ENCODE data around the gene TRIM72. TPM values are rescaled to one million over a fixed set of nuclear protein-coding genes. Genes with fewer than 3 reads are reported as not detected.
"Not testable (repeated sequence)": the region's sequence is repeated elsewhere in the genome, so short reads cannot be mapped to it uniquely, and the experiment has no call there.

Gene TRIM72, protein sequence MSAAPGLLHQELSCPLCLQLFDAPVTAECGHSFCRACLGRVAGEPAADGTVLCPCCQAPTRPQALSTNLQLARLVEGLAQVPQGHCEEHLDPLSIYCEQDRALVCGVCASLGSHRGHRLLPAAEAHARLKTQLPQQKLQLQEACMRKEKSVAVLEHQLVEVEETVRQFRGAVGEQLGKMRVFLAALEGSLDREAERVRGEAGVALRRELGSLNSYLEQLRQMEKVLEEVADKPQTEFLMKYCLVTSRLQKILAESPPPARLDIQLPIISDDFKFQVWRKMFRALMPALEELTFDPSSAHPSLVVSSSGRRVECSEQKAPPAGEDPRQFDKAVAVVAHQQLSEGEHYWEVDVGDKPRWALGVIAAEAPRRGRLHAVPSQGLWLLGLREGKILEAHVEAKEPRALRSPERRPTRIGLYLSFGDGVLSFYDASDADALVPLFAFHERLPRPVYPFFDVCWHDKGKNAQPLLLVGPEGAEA
- polyA plus RNA-seq (ENCODE audit: insufficient read length in 3 of 3), result under 1 TPM; 0.07 to 0.28 (median 0.18) TPM
- long read RNA-seq, donor 1, result 0 reads
- long read RNA-seq, donor 2, result 0 reads
- long read RNA-seq, donor 3, result 0 reads
- long read RNA-seq, donor 4, result 0 reads
- long read RNA-seq, donor 5, result 0 reads
- long read RNA-seq, donor 6, result 0 reads
- long read RNA-seq, donor 7, result 0 reads
- long read RNA-seq, donor 8, result 0 reads
- long read RNA-seq, donor 9, result 0 reads
- long read RNA-seq, donor 10, result 0 reads
- long read RNA-seq, donor 11, result 0 reads
- long read RNA-seq, donor 12, result 0 reads
- long read RNA-seq, donor 13, result 0 reads
- long read RNA-seq, donor 14, result 0 reads
- long read RNA-seq, donor 15, result 0 reads
- long read RNA-seq, donor 16, result 0 reads

DNA sequence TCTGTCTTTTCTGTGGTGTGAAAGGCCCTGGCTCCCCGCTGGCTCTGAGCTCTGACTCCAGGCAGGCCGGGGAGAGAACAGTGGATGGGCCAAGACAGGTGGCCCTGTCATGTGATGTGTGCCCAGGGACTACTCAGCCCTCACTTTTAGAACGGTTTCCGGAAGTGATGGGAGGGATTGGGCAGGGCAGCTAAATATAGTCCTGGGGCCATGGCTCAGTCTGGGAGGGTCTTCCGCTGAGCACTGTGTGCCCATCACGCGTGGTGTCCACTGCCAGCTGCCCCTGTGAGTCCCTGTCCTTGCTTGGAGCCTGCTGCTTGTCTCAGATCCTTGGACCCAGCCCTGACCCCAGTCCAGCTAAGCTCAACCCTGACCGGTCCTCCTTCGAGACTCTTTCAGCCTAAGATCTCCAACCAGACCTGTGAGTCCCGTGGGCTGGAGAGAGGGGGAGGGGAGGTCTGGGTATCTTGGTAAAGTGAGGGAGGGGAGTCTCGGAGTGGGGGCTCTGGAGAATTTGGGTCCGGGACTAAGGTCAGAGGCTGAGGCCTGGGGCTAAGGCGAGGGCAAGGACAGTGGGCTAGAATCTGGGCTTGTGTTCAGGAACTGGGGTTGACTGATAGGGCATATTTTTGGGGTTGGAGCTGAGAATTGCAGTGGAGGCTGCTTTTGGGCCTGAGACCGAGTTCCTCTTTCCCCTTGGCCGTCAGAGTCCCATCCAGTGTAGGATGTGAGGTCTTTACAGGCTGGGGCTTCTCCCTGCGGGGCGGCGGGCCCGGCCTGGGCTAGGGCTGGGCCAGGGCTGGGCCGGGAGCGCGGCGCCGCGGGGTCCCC lies at the start of gene TRIM72:
Gene TRIM72, plus strand, starts transcription at position 243 of the 831 bp plus-strand sequence. CDS start 620 bp downstream, outside the sequence.
- DNase-seq, result no peak

DNA sequence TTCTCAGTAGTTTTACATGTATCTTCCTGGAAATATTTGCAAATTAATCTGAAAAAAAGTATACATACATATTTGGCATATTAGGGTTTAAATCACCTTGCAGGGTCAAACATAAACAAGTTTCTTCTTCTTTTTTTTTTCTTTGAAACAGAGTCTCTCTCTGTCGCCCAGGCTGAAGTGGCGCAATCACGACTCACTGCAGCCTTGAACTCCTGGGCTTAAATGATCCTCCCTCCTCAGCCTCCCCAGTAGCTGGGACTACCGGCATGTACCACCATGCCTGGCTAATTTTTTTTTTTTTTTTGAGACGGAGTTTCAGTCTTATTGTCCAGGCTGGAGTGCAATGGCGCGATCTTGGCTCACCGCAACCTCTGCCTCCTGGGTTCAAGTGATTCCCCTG lies 46.6 kb upstream of the TRIM72 start:
- DNase-seq, result no peak

DNA sequence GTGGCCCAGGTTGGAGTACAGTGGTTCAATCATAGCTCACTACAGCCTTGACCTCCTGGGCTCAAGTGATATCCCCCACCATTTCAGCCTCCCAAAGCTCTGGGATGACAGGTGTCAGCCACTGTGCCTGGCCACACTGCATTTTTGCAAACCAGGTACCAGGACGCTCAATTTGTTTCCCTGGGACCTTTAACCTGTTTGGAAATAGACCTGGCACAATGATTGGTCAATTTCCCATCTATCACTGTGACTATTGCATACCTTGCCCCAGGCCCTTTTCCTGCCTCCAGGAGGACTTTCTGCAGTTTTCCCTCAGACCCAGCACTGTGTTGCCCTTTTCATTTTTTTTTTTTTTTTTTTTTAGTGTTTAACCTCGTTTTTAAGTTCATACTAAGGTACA lies 45.1 kb upstream of the TRIM72 start:
- no peak for DNase-seq

DNA sequence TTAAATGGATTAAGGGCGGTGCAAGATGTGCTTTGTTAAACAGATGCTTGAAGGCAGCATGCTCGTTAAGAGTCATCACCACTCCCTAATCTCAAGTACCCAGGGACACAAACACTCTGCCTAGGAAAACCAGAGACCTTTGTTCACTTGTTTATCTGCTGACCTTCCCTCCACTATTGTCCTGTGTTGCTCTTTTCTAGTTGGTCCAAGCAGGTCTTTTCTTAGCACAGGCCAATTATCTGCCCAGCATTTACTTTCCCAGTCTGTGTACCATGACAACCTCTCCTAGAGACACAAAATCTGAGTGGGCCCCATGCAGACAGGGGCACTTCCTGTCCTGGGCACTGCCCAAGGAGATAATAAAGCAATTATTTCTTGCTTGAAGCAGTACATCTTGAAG lies 43.9 kb upstream of the TRIM72 start:
- DNase-seq, result not testable (repeated sequence)

DNA sequence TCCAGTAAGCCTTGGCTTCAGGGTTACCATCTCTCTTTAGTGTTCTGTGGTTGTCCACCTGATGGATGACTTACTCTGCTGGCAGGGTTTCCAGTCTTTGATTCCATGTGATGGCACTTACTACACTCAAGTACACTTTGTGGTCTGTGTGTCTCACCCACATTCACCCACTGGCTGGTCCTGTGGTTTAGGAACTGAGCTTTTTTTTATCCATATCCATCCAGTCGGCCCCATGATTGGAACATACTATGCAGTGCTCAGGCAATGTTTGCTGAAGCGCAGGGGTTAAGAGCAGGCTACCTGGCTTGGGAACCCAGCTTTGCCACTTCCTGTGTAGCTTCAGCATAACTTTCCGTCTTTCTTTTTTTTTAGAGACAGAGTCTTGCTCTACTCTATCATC lies 36.8 kb upstream of the TRIM72 start:
- DNase-seq, result no peak

DNA sequence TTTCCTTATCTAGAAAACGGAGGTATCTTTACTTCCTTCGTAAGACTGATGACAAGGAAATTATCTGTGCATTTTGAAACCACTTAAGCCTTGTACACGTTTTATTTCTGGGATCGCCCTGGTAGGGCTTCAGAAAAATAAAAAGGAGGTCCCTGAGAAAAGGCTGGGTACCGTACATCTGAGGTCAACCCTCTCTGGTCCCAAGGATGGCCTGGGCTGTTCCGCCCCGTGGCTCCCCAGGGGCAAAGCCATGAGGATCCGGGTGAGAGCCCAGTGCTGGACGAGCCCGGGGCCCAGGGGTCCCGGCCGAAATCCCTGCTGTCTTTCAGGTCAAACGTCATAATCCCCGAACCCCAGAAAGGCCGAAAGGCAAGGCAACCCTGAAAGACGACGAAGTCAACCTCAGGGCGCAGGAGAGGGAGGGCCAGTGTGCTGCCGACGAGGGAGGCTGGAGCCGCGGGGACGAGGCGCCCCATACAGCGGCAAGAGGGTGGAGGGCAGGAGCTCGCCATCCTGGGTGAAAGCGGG lies 34.6 kb upstream of the TRIM72 start:
- DNase-seq, result no peak

DNA sequence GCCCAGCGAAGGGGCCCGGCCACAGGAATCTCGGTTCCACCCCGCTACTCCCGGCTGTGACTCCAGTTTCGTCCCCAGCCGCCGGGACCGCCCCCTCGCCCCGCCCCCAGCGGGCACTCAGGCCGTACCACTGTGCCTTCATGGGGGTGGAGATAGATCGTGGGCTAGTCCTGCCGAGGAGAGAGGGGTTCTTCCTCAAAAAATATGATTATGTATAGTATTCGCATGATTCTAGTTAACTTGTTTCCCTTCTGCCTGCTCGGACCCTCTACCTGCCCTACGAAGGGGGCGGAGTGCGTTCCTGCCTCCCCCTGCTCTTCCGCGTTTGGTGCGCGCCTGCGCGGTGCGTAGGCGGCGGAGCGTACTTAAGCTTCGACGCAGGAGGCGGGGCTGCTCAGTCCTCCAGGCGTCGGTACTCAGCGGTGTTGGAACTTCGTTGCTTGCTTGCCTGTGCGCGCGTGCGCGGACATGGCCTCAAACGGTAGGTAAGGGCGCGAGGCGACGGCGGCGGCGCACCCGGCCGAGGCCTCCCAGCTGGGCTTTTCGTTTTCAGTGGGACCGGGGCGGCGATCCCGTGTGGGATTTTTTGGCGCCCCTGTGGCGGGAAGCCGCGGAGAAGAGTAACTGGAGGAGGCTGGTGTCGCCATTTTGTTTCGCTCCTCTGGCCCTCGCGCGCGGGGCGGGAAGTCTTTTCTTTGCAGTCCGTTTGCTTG lies 34.0 kb upstream of the TRIM72 start, which contains the start of gene FUS:
Gene FUS, plus strand, starts transcription at position 393 of the 713 bp plus-strand sequence. Its CDS starts 76 bp downstream, at position 469.
- peak; percentile 89 for DNase-seq

DNA sequence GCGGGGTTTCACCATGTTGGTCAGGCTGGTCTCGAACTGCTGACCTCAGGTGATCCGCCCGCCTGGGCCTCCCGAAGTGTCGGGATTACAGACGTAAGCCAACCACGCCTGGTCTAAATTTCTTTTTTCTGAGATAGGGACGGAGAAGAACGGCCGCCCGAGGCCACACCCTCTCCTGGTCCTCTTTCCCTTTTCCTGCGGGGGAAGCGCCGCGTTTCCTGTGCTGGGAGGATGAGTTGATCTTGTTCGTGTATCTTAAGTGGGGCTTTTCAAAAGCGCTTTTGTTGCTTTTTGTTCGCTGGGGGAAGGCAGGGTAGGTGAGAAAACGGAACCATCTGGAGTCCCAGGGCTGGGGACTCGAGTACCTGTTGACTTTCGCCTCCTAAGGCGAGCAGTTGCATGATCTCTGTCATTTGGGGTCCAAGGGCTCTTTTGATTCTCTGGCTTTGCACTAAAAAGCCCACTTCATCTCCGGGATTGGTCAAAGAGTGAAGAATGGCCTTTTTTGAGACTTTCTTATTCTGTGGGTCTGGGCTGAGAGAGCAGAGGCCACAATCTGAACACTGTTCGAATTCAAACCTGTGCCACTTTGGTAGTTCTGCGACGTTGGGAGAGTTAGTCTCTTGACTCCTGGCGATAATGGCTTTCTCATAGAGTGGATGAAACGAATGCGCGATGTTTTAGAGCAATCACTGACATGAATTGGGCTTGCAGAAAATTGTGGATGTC lies 32.7 kb upstream of the TRIM72 start:
- DNase-seq, result no peak

DNA sequence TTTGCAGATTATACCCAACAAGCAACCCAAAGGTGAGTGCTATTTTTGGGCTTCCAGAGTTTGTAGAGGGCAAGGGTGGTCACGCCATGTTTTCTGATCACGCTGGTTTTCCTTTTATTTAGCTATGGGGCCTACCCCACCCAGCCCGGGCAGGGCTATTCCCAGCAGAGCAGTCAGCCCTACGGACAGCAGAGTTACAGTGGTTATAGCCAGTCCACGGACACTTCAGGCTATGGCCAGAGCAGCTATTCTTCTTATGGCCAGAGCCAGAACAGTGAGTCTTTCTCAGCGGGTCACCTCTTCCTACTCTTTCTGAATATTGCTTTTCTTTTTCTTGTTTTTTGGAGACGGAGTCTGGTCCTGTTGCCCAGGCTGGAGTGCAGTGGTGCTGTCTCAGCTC lies 31.5 kb upstream of the TRIM72 start:
- DNase-seq, result no peak

DNA sequence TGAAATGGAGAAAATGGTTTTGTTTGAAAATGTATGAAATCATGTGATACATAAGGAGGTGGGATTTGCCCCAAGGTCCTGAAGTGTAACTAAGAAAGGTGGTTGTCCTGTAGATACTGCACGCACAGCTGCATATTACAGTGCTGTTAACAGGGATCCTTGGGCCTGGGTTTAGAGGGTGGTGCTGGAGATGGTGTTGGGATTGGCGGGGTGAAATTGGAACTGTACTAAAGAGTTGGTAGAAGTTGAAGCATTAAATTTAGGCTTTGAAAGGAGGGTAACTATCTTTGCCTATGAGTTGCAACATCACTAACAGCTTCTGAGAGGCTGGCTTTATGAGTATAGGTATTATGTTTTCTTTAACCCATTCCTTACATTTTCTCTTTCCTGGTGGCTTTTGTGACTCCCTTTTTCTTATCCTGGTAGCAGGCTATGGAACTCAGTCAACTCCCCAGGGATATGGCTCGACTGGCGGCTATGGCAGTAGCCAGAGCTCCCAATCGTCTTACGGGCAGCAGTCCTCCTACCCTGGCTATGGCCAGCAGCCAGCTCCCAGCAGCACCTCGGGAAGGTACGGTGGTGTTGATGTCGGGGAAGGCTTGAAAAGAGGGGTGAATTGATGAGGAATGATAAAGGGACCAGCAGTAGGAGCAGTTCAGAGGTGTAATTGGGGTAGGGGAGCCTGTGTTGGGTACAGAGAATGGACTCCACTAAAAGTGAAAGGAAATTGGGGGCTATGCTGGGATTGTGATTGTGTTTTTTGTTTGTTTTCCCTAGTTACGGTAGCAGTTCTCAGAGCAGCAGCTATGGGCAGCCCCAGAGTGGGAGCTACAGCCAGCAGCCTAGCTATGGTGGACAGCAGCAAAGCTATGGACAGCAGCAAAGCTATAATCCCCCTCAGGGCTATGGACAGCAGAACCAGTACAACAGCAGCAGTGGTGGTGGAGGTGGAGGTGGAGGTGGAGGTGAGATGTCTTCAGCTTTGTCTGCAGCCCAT lies 30.2 kb upstream of the TRIM72 start:
- DNase-seq, result no peak

DNA sequence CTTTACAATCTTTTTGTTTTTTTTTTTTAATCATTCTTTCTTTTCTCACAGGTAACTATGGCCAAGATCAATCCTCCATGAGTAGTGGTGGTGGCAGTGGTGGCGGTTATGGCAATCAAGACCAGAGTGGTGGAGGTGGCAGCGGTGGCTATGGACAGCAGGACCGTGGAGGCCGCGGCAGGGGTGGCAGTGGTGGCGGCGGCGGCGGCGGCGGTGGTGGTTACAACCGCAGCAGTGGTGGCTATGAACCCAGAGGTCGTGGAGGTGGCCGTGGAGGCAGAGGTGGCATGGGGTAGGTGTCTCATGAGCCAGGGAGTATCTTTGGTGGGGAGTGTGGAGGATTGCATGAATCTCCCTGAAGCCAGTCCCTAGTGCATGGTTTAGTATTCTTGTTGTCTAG lies 29.0 kb upstream of the TRIM72 start:
- no peak for DNase-seq

DNA sequence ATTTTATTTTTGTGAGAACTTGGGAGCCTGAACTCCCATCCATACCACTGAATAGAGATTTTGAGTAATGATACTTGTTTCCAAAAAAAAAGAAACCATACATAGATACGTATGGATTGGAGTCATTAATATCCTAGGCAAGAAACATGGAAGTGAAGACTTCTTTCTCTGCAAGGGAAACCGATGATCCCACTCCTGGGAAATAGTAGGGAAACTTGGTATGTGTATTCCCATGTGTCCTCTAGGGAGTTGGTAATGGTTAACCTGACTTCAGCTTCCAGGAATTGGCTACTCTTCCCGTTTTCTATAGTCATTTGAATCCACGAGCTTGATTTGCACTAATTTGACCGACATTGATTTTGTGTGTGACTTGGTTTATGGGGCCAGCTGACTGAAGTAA lies 28.6 kb upstream of the TRIM72 start:
- no peak for DNase-seq

DNA sequence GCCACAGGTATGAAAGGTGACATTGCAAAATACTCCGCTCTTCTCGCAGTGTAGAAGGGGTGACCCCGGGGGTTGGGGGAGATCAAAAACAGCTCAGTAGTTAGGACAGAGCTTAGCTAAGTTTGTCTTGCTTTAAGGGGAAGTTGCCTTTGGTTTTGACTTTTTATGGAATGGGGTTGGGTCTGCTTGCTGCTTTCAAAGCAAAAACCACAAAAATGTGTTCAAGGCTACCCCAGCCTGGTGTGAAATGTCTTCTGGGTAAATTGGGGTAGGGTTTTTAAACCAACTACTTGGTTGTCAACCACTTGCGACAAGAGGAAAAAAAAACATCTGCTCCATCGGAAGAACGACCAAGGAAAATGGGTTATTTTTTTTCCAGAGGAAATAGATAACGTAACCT lies 27.7 kb upstream of the TRIM72 start:
- no peak for DNase-seq

DNA sequence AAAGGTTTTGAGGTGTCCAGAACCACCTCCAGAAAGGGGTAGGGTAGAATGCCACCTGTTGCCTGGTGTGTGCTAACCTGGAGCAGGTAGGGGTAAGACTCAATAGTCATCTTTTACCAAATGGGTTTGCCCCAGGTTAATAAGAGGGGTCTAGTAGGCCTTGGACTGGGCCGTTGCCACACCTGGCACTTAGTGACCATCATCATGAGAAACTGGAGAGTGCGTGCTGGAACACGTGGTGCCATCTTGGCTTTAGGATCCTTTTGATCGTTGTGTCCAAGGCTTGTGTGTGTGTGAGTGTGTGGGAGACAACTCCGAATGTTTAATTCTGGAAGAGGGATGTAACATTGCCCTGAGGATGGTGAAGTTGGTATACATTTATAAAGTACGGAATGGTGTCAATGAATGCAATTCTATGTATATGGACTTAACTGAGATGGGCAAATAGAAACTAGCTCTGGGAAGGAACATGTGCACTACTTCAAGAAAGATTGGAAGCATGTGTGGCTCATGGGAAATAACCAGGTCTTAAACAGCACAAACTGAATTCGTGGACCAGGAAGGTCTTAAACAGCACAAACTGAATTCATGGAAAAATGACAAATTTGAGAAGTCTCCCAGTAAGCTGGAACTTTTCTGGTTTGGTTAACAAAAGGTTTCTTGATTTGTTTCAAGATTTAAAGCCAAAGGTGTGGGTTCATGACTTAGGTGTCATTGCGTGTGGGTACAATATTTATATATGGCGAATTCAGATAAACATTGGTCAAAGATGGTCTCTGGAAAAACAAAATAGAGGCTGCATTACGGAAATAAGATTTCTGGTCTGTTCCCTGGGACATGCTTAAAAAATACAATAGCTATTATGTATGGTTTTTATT lies 26.8 kb upstream of the TRIM72 start:
- DNase-seq, result no peak

DNA sequence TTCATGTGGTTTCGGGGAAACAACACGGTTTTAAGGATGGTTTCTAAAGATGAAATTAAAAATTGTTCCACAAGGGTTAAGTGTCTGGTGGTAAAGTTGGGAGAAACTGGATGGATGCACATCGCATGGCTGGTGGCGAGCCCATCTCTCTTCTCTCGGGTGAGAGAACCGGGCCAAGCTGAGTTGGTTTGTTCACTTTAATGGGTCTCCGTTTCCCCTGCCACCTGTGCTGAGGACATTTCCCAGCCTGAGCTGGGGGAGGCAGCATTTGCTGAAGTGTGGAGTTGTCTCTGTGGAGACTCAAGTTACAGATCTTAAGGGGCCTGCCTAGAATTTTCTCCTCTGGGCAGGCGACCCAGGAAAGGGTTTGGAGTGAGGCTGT lies 26.1 kb upstream of the TRIM72 start:
- no peak for DNase-seq

DNA sequence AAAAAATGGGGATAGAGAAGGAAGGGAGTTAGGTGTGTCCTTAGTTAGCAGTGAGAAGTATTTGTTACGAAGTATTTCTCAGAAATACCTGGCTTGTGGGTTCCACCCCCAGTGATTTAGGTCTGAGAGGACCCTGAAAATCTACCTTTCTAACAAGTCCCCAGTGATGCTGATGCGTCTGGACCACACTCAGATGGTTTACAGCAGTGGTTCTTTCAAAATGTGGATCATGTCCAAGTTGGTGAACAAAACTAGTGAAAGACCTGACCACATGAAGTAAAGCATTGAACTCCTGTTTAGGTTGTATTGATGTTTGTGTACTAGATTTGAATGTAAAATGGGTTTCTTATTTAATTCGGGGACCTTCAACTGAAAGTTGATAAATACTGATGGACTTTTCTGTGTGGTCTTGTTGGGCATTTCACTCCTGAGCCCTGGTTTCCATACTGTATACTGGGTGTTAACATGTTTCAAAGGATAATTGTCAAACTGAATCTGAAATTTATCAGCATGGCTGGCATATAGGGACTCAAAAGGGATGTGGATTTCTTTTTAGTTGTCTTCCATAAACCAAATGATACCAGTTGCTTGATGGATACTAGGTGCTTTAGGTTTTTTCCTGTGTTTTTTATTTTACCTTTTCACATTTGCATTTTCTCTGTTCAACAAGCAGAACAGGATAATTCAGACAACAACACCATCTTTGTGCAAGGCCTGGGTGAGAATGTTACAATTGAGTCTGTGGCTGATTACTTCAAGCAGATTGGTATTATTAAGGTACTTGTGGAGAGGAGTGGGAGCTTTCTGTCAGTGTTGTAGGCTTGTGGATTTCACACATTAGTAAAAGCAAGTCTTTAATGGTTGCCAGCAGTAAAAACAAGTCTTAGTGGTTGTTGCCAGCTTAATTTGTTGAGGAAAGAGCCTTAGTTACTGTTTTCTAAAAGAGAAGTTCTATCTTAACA lies 25.2 kb upstream of the TRIM72 start:
- DNase-seq, result no peak

DNA sequence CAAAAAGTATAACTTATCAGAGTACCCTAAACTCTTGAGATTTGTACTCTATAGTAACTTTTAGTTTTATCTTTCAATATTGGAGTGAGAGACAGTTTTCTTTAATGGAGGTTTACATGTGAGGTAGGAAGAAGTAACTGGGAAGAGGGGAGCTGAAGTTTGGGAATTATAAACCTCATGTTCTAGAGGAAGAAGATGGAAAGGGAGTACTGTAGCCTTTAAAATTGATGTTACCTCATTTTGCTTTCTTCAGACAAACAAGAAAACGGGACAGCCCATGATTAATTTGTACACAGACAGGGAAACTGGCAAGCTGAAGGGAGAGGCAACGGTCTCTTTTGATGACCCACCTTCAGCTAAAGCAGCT lies 24.5 kb upstream of the TRIM72 start:
- no peak for DNase-seq
